ENCODE data around the gene FHIT. TPM values are rescaled to one million over a fixed set of nuclear protein-coding genes. Genes with fewer than 3 reads are reported as not detected.

FHIT gene
- total RNA-seq, 1 experiment from 2014 or later = 9.8 TPM

DNA sequence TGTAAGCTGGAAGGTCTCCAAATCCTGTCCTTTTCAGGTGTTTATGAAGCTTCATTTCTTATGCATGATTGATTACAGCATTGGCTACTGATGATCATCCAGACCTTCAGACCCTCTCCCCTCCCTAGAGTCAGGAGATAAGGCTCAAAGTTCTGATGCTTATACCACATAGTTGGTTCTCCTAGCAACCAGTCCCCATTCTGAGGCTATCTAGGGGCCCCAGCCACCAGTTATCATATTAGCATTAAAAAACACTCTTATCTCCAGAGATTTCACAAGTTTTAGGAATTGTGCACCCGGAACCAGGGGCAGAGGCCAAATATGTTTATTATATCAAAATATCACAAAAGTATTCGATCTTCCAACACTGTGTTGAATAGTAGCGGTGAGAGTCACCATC lies 953.1 kb downstream of the FHIT start:
- BruUV-seq (replicated peaks) = no TSS peak
- Histone ChIP-seq H3K4me3 (no peak overlapping the region), H3K27ac (no peak overlapping the region), H2AFZ (no peak overlapping the region), H3K27me3 (ENCODE audit: insufficient read depth, low read depth) (no peaks in the 10 kb centered on the region), H3K4me1 (replicated peaks; ENCODE audit: insufficient read depth) (no peaks in the 10 kb centered on the region), H4K20me1 (ENCODE audit: insufficient read depth) (no peaks in the 10 kb centered on the region), H3K36me3 (ENCODE audit: low read depth) (no peaks in the 10 kb centered on the region), H3K4me2 (no peak overlapping the region), H3F3A (ENCODE audit: insufficient read depth, low read depth) (no peaks in the 10 kb centered on the region), H3K9me2 (ENCODE audit: insufficient read depth) (no peaks in the 10 kb centered on the region), H3K79me2 (ENCODE audit: low read depth) (no peaks in the 10 kb centered on the region), H3K9me3 (ENCODE audit: insufficient read depth, low read depth) (no peaks in the 10 kb centered on the region)
- ChIA-PET CTCF (no interaction called here), POLR2A (ENCODE audit: unreplicated experiment) (no interaction called here)
- intact Hi-C loops (cut with micrococcal nuclease; ENCODE audit: unreplicated experiment) = no loop called here
- TF ChIP-seq, protein P1, sequence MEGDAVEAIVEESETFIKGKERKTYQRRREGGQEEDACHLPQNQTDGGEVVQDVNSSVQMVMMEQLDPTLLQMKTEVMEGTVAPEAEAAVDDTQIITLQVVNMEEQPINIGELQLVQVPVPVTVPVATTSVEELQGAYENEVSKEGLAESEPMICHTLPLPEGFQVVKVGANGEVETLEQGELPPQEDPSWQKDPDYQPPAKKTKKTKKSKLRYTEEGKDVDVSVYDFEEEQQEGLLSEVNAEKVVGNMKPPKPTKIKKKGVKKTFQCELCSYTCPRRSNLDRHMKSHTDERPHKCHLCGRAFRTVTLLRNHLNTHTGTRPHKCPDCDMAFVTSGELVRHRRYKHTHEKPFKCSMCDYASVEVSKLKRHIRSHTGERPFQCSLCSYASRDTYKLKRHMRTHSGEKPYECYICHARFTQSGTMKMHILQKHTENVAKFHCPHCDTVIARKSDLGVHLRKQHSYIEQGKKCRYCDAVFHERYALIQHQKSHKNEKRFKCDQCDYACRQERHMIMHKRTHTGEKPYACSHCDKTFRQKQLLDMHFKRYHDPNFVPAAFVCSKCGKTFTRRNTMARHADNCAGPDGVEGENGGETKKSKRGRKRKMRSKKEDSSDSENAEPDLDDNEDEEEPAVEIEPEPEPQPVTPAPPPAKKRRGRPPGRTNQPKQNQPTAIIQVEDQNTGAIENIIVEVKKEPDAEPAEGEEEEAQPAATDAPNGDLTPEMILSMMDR (conservative IDR thresholded peaks at IDR 0.05) = no peak
- TF ChIP-seq EZH2 (IDR thresholded peaks at IDR 0.05; ENCODE audit: low read depth) = no peak
- no peak for DNase-seq

DNA sequence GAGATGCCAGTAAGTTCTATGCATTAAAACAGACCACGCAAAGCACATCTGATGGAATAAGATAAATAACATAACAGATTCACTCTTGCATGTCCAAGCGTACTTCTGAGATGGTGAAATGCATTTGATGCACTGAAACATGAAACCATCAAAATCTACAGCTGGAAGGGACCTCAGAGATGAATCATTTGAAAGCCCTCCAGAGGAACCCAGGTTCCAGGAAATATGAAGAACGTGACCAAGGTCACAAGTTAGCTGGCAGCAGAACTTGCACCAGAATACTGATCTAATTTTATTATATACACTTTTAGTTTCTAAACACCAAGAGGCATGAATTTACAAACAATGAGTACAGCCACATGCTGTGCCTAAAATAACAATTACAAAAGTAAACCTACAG lies 957.1 kb downstream of the FHIT start:
- intact Hi-C loops (cut with micrococcal nuclease; ENCODE audit: unreplicated experiment) = no loop called here
- no peaks in the 10 kb centered on the region for H3F3A ChIP-seq (ENCODE audit: insufficient read depth, low read depth)
- no peak overlapping the region for H3K4me3 ChIP-seq
- DNase-seq = no peak
- no peak overlapping the region for H3K27ac ChIP-seq
- ChIA-PET POLR2A (ENCODE audit: unreplicated experiment) (no interaction called here), CTCF (no interaction called here)
- no peak overlapping the region for H3K4me2 ChIP-seq
- H4K20me1 ChIP-seq (ENCODE audit: insufficient read depth) = no peaks in the 10 kb centered on the region
- no peaks in the 10 kb centered on the region for H3K9me3 ChIP-seq (ENCODE audit: insufficient read depth, low read depth)
- TF ChIP-seq EZH2 (IDR thresholded peaks at IDR 0.05; ENCODE audit: low read depth) = no peak
- TF ChIP-seq, protein P1 (conservative IDR thresholded peaks at IDR 0.05) = no peak
- H3K9me2 ChIP-seq (ENCODE audit: insufficient read depth) = no peaks in the 10 kb centered on the region
- H3K4me1 ChIP-seq (replicated peaks; ENCODE audit: insufficient read depth) = no peaks in the 10 kb centered on the region
- H3K79me2 ChIP-seq (ENCODE audit: low read depth) = no peaks in the 10 kb centered on the region
- no peak overlapping the region for H2AFZ ChIP-seq
- H3K36me3 ChIP-seq (ENCODE audit: low read depth) = no peaks in the 10 kb centered on the region
- no TSS peak for BruUV-seq (replicated peaks)
- no peaks in the 10 kb centered on the region for H3K27me3 ChIP-seq (ENCODE audit: insufficient read depth, low read depth)

DNA sequence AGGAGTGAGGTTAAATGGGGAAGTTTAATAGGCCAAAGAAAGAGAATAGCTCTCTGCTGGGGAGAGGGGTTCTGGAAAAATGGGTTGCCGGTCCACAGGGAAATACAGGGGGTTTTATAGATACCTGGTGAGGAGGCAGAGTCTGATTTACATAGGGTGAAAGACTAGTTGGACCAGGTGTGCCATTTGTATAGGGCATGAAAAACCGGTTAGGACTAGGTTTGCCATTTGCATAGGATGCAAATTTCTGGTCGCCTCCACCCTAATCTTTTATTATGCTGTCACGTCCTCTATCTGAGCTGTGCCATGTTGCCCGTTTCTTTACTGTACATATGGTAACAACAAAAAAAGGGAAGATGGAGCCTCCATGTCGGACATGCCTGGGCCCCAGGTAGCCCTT lies 960.1 kb downstream of the FHIT start:
- Histone ChIP-seq H3K9me2 (ENCODE audit: insufficient read depth) (no peaks in the 10 kb centered on the region), H3K4me3 (no peak overlapping the region), H3K36me3 (ENCODE audit: low read depth) (no peaks in the 10 kb centered on the region), H2AFZ (no peak overlapping the region), H3K4me1 (replicated peaks; ENCODE audit: insufficient read depth) (no peaks in the 10 kb centered on the region), H3K27me3 (ENCODE audit: insufficient read depth, low read depth) (no peaks in the 10 kb centered on the region), H3K27ac (no peak overlapping the region), H3K4me2 (no peak overlapping the region), H4K20me1 (ENCODE audit: insufficient read depth) (no peaks in the 10 kb centered on the region), H3K9me3 (ENCODE audit: insufficient read depth, low read depth) (no peaks in the 10 kb centered on the region), H3F3A (ENCODE audit: insufficient read depth, low read depth) (no peaks in the 10 kb centered on the region), H3K79me2 (ENCODE audit: low read depth) (no peaks in the 10 kb centered on the region)
- TF ChIP-seq, protein P1 (conservative IDR thresholded peaks at IDR 0.05) = no peak
- TF ChIP-seq EZH2 (IDR thresholded peaks at IDR 0.05; ENCODE audit: low read depth) = no peak
- CTCF ChIA-PET = no interaction called here
- POLR2A ChIA-PET (ENCODE audit: unreplicated experiment) = no interaction called here
- no peak for DNase-seq
- no TSS peak for BruUV-seq (replicated peaks)
- intact Hi-C loops (cut with micrococcal nuclease; ENCODE audit: unreplicated experiment) = no loop called here

All from PC-9 (cell line).